Loucy (cell line): ENCODE measurements around the gene ITSN1.

ENCODE experiments used
- H2AFZ ChIP-seq: fragments of 200-600 bp; sonication (generic); 2 replicates; pipeline ENCODE4 v1.6.0; 2016; ENCODE audit warnings: antibody characterized with exemption, mild to moderate bottlenecking, low read length, moderate library complexity
- H3F3A ChIP-seq: fragments of 200-600 bp; 2 replicates; pipeline ENCODE4 v1.6.0; 2016; ENCODE audit warnings: antibody characterized with exemption, low read depth, mild to moderate bottlenecking
- H3K27me3 ChIP-seq: fragments of 200-600 bp; sonication (generic); 2 replicates; pipeline ENCODE4 v1.6.1; 2014; ENCODE audit warnings: low read length, mild to moderate bottlenecking; ENCODE audit not compliant: insufficient read depth, poor library complexity, severe bottlenecking
- H3K36me3 ChIP-seq: fragments of 200-600 bp; sonication (generic); 2 replicates; pipeline ENCODE4 v1.6.1; 2016; ENCODE audit warnings: low read length; ENCODE audit not compliant: insufficient read depth
- H3K4me1 ChIP-seq: fragments of 200-600 bp; sonication (generic); 2 replicates; pipeline ENCODE4 v1.5.1; 2014; ENCODE audit warnings: low read length, mild to moderate bottlenecking; ENCODE audit not compliant: insufficient read depth, poor library complexity, severe bottlenecking
- H3K4me2 ChIP-seq: fragments of 200-600 bp; sonication (generic); 2 replicates; pipeline ENCODE4 v1.6.0; 2014; ENCODE audit warnings: antibody characterized with exemption, low read length, low read depth, mild to moderate bottlenecking; ENCODE audit not compliant: poor library complexity, severe bottlenecking
- H3K4me3 ChIP-seq: fragments of 200-600 bp; sonication (generic); 2 replicates; pipeline ENCODE4 v1.5.1; 2014; ENCODE audit warnings: low read length, mild to moderate bottlenecking, mixed read lengths; ENCODE audit not compliant: poor library complexity, severe bottlenecking
- H3K79me2 ChIP-seq: fragments of 200-600 bp; sonication (generic); 2 replicates; pipeline ENCODE4 v1.6.1; 2014; ENCODE audit warnings: low read length; ENCODE audit not compliant: insufficient read depth
- H3K9ac ChIP-seq: fragments of 200-600 bp; sonication (generic); 2 replicates; pipeline ENCODE4 v1.6.0; 2014; ENCODE audit warnings: mild to moderate bottlenecking, low read depth, low read length, moderate library complexity; ENCODE audit not compliant: poor library complexity, severe bottlenecking
- H3K9me2 ChIP-seq: fragments of 200-600 bp; sonication (generic); replicated peaks from 2 replicates; pipeline ENCODE4 v1.6.1; 2016; ENCODE audit warnings: low read depth, low read length, mixed read lengths
- H3K9me3 ChIP-seq: fragments of 200-600 bp; sonication (generic); 2 replicates; pipeline ENCODE4 v1.6.1; 2014; ENCODE audit warnings: mild to moderate bottlenecking, antibody characterized with exemption, low read length, low read depth; ENCODE audit not compliant: insufficient read depth
- H4K20me1 ChIP-seq: fragments of 200-600 bp; sonication (generic); 2 replicates; pipeline ENCODE4 v1.6.0; 2014; ENCODE audit warnings: antibody characterized with exemption, low read length, mild to moderate bottlenecking; ENCODE audit not compliant: insufficient read depth, poor library complexity, severe bottlenecking
- EZH2phosphoT487 ChIP-seq: fragments of 200-600 bp; IDR thresholded peaks from 2 replicates; pipeline ENCODE4 v1.6.1; 2018; ENCODE audit warnings: antibody characterized with exemption, mild to moderate bottlenecking, moderate library complexity, borderline replicate concordance
- TF ChIP-seq, protein P1 (sequence below): fragments of 200-600 bp; sonication (generic); conservative IDR thresholded peaks from 2 replicates; pipeline ENCODE4 v1.5.1; 2014; ENCODE audit warnings: mild to moderate bottlenecking, antibody characterized with exemption, low read length

Gene ITSN1

DNA sequence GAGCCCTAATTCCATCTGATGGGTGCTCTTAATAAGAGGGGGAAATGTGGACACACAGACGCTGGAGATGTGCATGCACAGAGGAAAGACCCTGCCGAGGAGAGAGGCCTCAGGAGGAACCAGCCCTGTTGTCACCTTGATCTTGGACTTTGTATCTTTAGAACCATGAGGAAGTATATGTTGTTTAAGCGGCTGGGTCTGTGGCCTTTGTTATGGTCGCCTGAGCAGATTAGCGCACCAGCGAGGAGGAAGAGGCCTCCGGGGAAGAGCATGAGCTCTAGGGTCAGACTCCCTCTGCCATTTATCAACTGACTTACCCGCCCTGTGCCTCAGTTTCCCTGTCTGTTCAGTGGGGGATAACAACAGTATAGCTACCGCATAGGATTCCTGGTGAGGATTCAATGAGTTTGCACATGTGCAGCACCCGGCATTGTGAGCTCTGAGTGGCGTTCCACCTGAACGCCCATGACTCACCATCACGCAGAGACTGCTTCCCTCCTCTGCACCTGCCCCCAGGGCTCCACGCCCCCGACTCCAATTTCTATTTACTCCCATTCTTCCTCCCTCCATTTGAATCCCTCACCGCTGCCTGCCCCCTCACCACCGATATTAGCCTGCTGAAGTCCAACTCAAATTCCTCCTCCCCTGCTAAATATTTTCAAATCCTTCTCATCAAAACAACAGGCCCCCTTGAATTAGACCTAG is 206.1 kb downstream of the ITSN1 start:
- no peak overlapping the region for H2AFZ ChIP-seq

DNA sequence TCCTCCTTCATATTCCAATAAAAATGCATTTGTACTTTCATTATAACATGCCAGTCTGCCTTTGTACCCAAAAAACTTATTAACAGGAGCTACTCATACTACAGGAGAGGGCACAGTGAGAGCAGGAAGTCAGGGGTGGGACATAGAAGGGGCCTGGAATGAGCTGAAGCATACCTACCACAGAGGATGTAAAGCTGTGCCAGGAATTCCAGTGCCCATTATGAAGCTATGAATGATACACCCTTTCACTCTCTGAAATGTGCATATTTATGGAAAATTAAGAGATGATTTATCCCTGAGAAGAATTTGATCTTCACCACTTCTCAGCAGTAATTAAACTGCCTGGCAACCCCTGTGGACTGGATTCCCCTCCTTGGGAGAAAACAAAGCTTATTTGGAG is 207.5 kb downstream of the ITSN1 start:
- peaks cover 6% of the 10 kb centered on the region for H3K4me1 ChIP-seq
- no peaks in the 10 kb centered on the region for H3K36me3 ChIP-seq
- no peak overlapping the region for H3K4me2 ChIP-seq
- H2AFZ ChIP-seq: no peak overlapping the region
- H3K27me3 ChIP-seq: no peaks in the 10 kb centered on the region
- no peak overlapping the region for H3K4me3 ChIP-seq
- H3K9me2 ChIP-seq: no peaks in the 10 kb centered on the region
- no peak for TF ChIP-seq EZH2phosphoT487
- TF ChIP-seq, protein P1, sequence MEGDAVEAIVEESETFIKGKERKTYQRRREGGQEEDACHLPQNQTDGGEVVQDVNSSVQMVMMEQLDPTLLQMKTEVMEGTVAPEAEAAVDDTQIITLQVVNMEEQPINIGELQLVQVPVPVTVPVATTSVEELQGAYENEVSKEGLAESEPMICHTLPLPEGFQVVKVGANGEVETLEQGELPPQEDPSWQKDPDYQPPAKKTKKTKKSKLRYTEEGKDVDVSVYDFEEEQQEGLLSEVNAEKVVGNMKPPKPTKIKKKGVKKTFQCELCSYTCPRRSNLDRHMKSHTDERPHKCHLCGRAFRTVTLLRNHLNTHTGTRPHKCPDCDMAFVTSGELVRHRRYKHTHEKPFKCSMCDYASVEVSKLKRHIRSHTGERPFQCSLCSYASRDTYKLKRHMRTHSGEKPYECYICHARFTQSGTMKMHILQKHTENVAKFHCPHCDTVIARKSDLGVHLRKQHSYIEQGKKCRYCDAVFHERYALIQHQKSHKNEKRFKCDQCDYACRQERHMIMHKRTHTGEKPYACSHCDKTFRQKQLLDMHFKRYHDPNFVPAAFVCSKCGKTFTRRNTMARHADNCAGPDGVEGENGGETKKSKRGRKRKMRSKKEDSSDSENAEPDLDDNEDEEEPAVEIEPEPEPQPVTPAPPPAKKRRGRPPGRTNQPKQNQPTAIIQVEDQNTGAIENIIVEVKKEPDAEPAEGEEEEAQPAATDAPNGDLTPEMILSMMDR: no peak
- H3K79me2 ChIP-seq: no peaks in the 10 kb centered on the region
- no peaks in the 10 kb centered on the region; the same call in 1 of the 2 replicates for H3K9me3 ChIP-seq
- H3F3A ChIP-seq: no peaks in the 10 kb centered on the region
- H4K20me1 ChIP-seq: no peaks in the 10 kb centered on the region
- H3K9ac ChIP-seq: no peak overlapping the region

More for the DNA sequence above, 206.1 kb downstream of the ITSN1 start:
- H3F3A ChIP-seq: no peaks in the 10 kb centered on the region
- H3K79me2 ChIP-seq: no peaks in the 10 kb centered on the region
- TF ChIP-seq, protein P1: no peak
- no peak for TF ChIP-seq EZH2phosphoT487
- H3K4me3 ChIP-seq: no peak overlapping the region
- H3K9me3 ChIP-seq: no peaks in the 10 kb centered on the region; the same call in 1 of the 2 replicates
- H3K4me2 ChIP-seq: no peak overlapping the region
- H3K4me1 ChIP-seq: peaks cover 6% of the 10 kb centered on the region
- H3K36me3 ChIP-seq: no peaks in the 10 kb centered on the region
- H3K9ac ChIP-seq: no peak overlapping the region
- H3K27me3 ChIP-seq: no peaks in the 10 kb centered on the region
- H3K9me2 ChIP-seq: no peaks in the 10 kb centered on the region
- no peaks in the 10 kb centered on the region for H4K20me1 ChIP-seq

DNA sequence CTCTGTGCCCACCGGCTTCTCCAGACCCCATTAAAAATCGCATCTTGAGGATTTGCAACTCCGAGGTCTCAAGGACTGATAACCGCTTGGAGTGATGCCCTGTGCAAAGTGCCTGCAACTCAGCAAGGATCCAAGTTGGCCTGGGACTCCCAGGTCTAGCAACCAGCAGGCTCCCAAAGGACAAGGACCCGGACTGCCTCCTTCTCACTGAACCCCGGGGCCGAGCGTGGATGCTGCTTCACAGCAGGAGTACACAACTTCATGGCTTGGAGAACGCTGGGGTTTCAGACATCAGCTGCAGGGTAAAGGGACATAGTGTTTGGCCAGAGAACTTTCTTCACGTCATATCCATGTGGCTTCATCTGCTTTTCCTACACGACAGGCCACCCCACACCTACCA is 208.1 kb downstream of the ITSN1 start:
- H3K27me3 ChIP-seq: no peaks in the 10 kb centered on the region
- TF ChIP-seq, protein P1: no peak
- TF ChIP-seq EZH2phosphoT487: no peak
- no peak overlapping the region for H2AFZ ChIP-seq
- H3K4me1 ChIP-seq: peaks cover 6% of the 10 kb centered on the region
- no peaks in the 10 kb centered on the region; the same call in 1 of the 2 replicates for H3K9me3 ChIP-seq
- H3K4me2 ChIP-seq: no peak overlapping the region
- H3K4me3 ChIP-seq: no peak overlapping the region
- H3F3A ChIP-seq: no peaks in the 10 kb centered on the region
- no peak overlapping the region for H3K9ac ChIP-seq
- H4K20me1 ChIP-seq: no peaks in the 10 kb centered on the region
- no peaks in the 10 kb centered on the region for H3K79me2 ChIP-seq
- H3K36me3 ChIP-seq: no peaks in the 10 kb centered on the region
- H3K9me2 ChIP-seq: no peaks in the 10 kb centered on the region
